ENCODE measurements around the gene GPR4. TPM values are rescaled to one million over a fixed set of nuclear protein-coding genes. Genes with fewer than 3 reads are reported as not detected.

GPR4 gene
- total RNA-seq, 2 experiments from 2014 or later: 0.38 TPM; not detected in 1

GRCh38 chr19:45576682-45577081 is 25.3 kb downstream of the GPR4 start:
- Histone ChIP-seq H3K36me3 (ENCODE audit: insufficient read depth, low read length) (peaks cover 12% of the 10 kb centered on the region), H4K20me1 (ENCODE audit: insufficient read depth, low read length) (0 out of 2 replicates have a peak, but pooled peaks cover 1% of the 10 kb centered on the region), H3K27ac (ENCODE audit: low read depth, low read length, poor library complexity, severe bottlenecking) (no peak overlapping the region), H3K4me3 (ENCODE audit: low read depth, low read length, poor library complexity, severe bottlenecking) (no peak overlapping the region), H3K9me3 (ENCODE audit: low read length) (no peaks in the 10 kb centered on the region), H3K4me2 (ENCODE audit: low read length) (no peak overlapping the region), H2AFZ (ENCODE audit: low read length) (no peak overlapping the region), H3K79me2 (ENCODE audit: insufficient read depth, low read depth, low read length) (peaks cover 9% of the 10 kb centered on the region; the same call in 1 of the 2 replicates), H3K9me2 (ENCODE audit: insufficient read depth, low read length) (no peaks in the 10 kb centered on the region), H3K4me1 (ENCODE audit: insufficient read depth, low read length, poor library complexity, severe bottlenecking) (peaks cover 4% of the 10 kb centered on the region)
- TF ChIP-seq EZH2phosphoT487 (IDR thresholded peaks at IDR 0.05; ENCODE audit: borderline replicate concordance, low read depth, low read length): no peak
- TF ChIP-seq CTCF (conservative IDR thresholded peaks at IDR 0.05; ENCODE audit: low read length): no peak
- DNase-seq (ENCODE audit: low spot score): no peak
- no TSS peak for BruUV-seq (replicated peaks)
- intact Hi-C loops (cut with micrococcal nuclease; ENCODE audit: unreplicated experiment): no loop called here
- ChIA-PET CTCF (ENCODE audit: unreplicated experiment) (no interaction called here), POLR2A (interaction anchor here (0.7 kb wide), 1 partner anchor 78 kb away, joined by 3 read pairs; no protein-coding TSS in a partner anchor)

DNA sequence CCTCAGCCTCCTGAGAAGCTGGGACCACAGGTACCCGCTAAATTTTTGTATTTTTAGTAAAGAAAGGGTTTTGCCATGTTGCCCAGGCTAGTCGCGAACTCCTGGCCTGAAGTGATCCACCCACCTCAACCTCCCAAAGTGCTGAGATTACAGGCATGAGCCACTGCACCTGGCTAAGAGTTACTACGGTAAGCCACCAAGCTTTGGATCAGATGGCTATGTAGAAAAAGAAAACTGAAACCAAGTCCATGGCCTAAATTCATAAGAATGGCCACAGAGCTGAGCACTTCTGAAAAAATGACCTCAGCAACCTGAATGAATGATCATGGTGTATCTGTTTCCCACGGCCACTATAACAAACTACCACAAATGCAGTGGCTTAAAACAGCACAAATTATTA is 26.8 kb downstream of the GPR4 start:
- 0 out of 2 replicates have a peak, but pooled peaks cover 6% of the 10 kb centered on the region for H3K36me3 ChIP-seq (ENCODE audit: insufficient read depth, low read length)
- POLR2A ChIA-PET: no interaction called here
- H3K4me2 ChIP-seq (ENCODE audit: low read length): no peak overlapping the region
- no peak overlapping the region for H3K4me3 ChIP-seq (ENCODE audit: low read depth, low read length, poor library complexity, severe bottlenecking)
- H3K9me2 ChIP-seq (ENCODE audit: insufficient read depth, low read length): no peaks in the 10 kb centered on the region
- no peaks in the 10 kb centered on the region for H3K9me3 ChIP-seq (ENCODE audit: low read length)
- H3K79me2 ChIP-seq (ENCODE audit: insufficient read depth, low read depth, low read length): no peaks in the 10 kb centered on the region
- H3K4me1 ChIP-seq (ENCODE audit: insufficient read depth, low read length, poor library complexity, severe bottlenecking): peaks cover 4% of the 10 kb centered on the region
- H4K20me1 ChIP-seq (ENCODE audit: insufficient read depth, low read length): 0 out of 2 replicates have a peak, but pooled peaks cover 3% of the 10 kb centered on the region
- CTCF ChIA-PET (ENCODE audit: unreplicated experiment): no interaction called here
- intact Hi-C loops (cut with micrococcal nuclease; ENCODE audit: unreplicated experiment): no loop called here
- TF ChIP-seq CTCF (conservative IDR thresholded peaks at IDR 0.05; ENCODE audit: low read length) (no peak), EZH2phosphoT487 (IDR thresholded peaks at IDR 0.05; ENCODE audit: borderline replicate concordance, low read depth, low read length) (no peak)
- H3K27ac ChIP-seq (ENCODE audit: low read depth, low read length, poor library complexity, severe bottlenecking): no peak overlapping the region
- no peak for DNase-seq (ENCODE audit: low spot score)
- BruUV-seq (replicated peaks): no TSS peak
- H2AFZ ChIP-seq (ENCODE audit: low read length): no peak overlapping the region

GRCh38 chr19:45574526-45574925 is 27.5 kb downstream of the GPR4 start:
- TF ChIP-seq EZH2phosphoT487 (IDR thresholded peaks at IDR 0.05; ENCODE audit: borderline replicate concordance, low read depth, low read length): no peak
- TF ChIP-seq CTCF (conservative IDR thresholded peaks at IDR 0.05; ENCODE audit: low read length): no peak
- no peak overlapping the region for H3K4me2 ChIP-seq (ENCODE audit: low read length)
- BruUV-seq (replicated peaks): no TSS peak
- H3K9me3 ChIP-seq (ENCODE audit: low read length): no peaks in the 10 kb centered on the region
- CTCF ChIA-PET (ENCODE audit: unreplicated experiment): no interaction called here
- H3K4me3 ChIP-seq (ENCODE audit: low read depth, low read length, poor library complexity, severe bottlenecking): no peak overlapping the region
- no peaks in the 10 kb centered on the region for H3K9me2 ChIP-seq (ENCODE audit: insufficient read depth, low read length)
- 0 out of 2 replicates have a peak, but pooled peaks cover 6% of the 10 kb centered on the region for H3K36me3 ChIP-seq (ENCODE audit: insufficient read depth, low read length)
- no peak overlapping the region for H3K27ac ChIP-seq (ENCODE audit: low read depth, low read length, poor library complexity, severe bottlenecking)
- intact Hi-C loops (cut with micrococcal nuclease; ENCODE audit: unreplicated experiment): no loop called here
- H3K79me2 ChIP-seq (ENCODE audit: insufficient read depth, low read depth, low read length): no peaks in the 10 kb centered on the region
- DNase-seq (ENCODE audit: low spot score): no peak
- H2AFZ ChIP-seq (ENCODE audit: low read length): no peak overlapping the region
- POLR2A ChIA-PET: no interaction called here
- 0 out of 2 replicates have a peak, but pooled peaks cover 3% of the 10 kb centered on the region for H4K20me1 ChIP-seq (ENCODE audit: insufficient read depth, low read length)
- H3K4me1 ChIP-seq (ENCODE audit: insufficient read depth, low read length, poor library complexity, severe bottlenecking): peaks cover 10% of the 10 kb centered on the region

Measured in OCI-LY7 (cell line).